Naive B cell (primary cell): ENCODE data around the gene ALOX12B. TPM values are rescaled to one million over a fixed set of nuclear protein-coding genes. Genes with fewer than 3 reads are reported as not detected.
"Not testable (repeated sequence)": the region's sequence is repeated elsewhere in the genome, so short reads cannot be mapped to it uniquely, and the experiment has no call there.

ENCODE experiments used
- ATAC-seq, 2 donors: fragments of 150-1000 bp; cut with Tn5 transposase; 2 replicates each; pipeline ENCODE4 v1.10.0; 2021; ENCODE audit warnings: low read depth in 2 of 2, mild to moderate bottlenecking in 2 of 2, moderate library complexity in 2 of 2
- DNase-seq: peaks from one replicate; pipeline ENCODE4 v3.0.0; 2022
- H3K27ac Mint-ChIP-seq, 6 donors: one replicate each; pipeline ENCODE4 v1.8.0; 2020 to 2022; ENCODE audit warnings: mild to moderate bottlenecking in 6 of 6, mixed read lengths in 6 of 6, moderate library complexity in 5 of 6, inconsistent platforms in 2 of 6
- H3K27me3 Mint-ChIP-seq, 3 donors: one replicate each; pipeline ENCODE4 v1.8.0; 2021 to 2022; ENCODE audit warnings: mixed read lengths in 3 of 3, mild to moderate bottlenecking in 1 of 3
- H3K36me3 Mint-ChIP-seq, 2 donors: one replicate each; pipeline ENCODE4 v1.8.0; 2020 to 2022; ENCODE audit warnings: mixed read lengths in 2 of 2, inconsistent platforms in 1 of 2, mild to moderate bottlenecking in 1 of 2
- H3K4me1 Mint-ChIP-seq, 3 donors: one replicate each; pipeline ENCODE4 v1.8.0; 2020 to 2022; ENCODE audit warnings: mixed read lengths in 3 of 3, inconsistent platforms in 1 of 3, mild to moderate bottlenecking in 1 of 3, moderate library complexity in 1 of 3
- H3K4me3 Mint-ChIP-seq, 8 donors: one replicate each; pipeline ENCODE4 v1.8.0; 2020 to 2022; ENCODE audit warnings: mild to moderate bottlenecking in 8 of 8, mixed read lengths in 8 of 8, moderate library complexity in 8 of 8, inconsistent platforms in 2 of 8
- H3K9me3 Mint-ChIP-seq, 7 donors: one replicate each; pipeline ENCODE4 v1.8.0; 2020 to 2022; ENCODE audit warnings: mixed read lengths in 7 of 7, mild to moderate bottlenecking in 5 of 7, inconsistent platforms in 2 of 7, moderate library complexity in 1 of 7
- polyA plus RNA-seq, 6 donors: library from polyadenylated mRNA; unstranded; fragments of 300-500 nt; fragmentation: Illumina TruSeq; gene quantifications; one replicate each; pipeline ENCODE4 v1.2.3, GENCODE V29; 2021; ENCODE audit warnings: low read depth in 6 of 6

ALOX12B gene
- polyA plus RNA-seq, 6 donors from 2014 or later = 0.45 to 2.4 (median 1.1) TPM; not detected in 2

DNA sequence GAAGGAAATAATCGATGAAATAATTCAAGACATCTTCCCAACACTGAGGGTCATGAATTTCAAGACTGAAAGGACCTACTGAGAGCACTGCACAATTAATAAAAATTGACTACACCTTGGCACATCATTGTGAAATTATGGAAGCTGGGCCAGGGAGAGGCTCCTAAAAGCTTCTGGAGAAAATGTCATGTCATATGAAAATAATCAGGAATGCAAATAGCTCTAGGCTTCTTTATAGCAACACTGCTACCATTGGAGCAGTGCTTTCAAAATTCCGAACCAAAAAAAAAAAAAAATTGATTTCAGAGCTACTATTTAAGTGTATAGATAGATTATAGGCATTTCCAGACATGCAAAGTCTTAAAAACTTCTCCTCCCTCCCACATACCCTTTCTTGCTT, 55.1 kb downstream of the ALOX12B start:
- ATAC-seq (no peak), DNase-seq (no peak)
- H3K27ac Mint-ChIP-seq = no peak overlapping the region
- H3K27me3 Mint-ChIP-seq = peaks cover 37 to 61% (median 51%) of the 10 kb centered on the region in 3 donors
- H3K4me3 Mint-ChIP-seq = no peak overlapping the region
- peaks cover 0 to under 1% (median 0%) of the 10 kb centered on the region in 3 donors for H3K4me1 Mint-ChIP-seq
- H3K9me3 Mint-ChIP-seq = peaks cover 0 to 3% (median 2%) of the 10 kb centered on the region in 7 donors
- peaks cover 0 to 4% of the 10 kb centered on the region in 2 donors for H3K36me3 Mint-ChIP-seq

DNA sequence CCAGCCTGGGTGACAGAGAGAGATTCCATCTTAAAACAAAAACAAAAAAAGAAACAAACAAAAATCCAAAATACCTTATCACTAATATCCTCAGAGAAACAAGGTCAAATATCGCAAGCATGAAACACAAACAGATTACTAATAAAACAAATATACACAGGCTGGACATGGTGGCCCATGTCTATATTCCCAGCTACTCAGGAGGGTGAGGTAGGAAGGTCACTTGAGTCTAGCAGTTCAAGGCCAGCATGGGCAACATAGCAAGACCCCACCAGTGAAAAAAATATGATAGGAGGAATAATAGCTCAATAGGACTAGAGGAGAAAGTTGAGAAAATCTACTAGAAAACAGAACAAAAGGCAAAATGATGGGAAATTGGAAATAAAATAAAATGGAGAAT, 55.6 kb downstream of the ALOX12B start:
- H3K27me3 Mint-ChIP-seq = peaks cover 37 to 61% (median 51%) of the 10 kb centered on the region in 3 donors
- no peaks in the 10 kb centered on the region for H3K4me1 Mint-ChIP-seq
- no peak overlapping the region for H3K4me3 Mint-ChIP-seq
- no peaks in the 10 kb centered on the region for H3K36me3 Mint-ChIP-seq
- ATAC-seq = no peak
- peak overlapping the region in 1 of 6 donors; percentile 26 for H3K27ac Mint-ChIP-seq
- no peak for DNase-seq
- H3K9me3 Mint-ChIP-seq = peaks cover 0 to 2% (median 0%) of the 10 kb centered on the region in 7 donors

DNA sequence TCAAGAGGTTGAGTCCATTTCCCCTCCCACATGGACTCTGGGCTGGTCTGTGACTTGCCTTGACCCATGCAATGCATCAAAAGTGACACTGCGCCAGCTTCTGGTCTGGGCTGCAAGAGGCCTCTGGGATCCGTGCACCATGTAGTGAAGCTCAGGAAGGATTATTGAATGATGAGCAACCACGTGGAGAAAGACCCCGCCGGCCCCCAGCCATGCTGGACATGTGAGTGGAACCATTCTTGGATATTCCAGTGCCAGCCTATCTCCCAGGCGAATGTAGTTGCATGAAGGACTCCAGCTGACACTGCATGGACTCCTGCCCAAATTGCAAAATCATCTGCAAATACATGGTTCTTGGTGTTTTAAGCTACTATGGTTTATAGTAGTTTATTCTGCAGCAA, 56.3 kb downstream of the ALOX12B start:
- Mint-ChIP-seq H3K4me3 (no peak overlapping the region), H3K27ac (no peak overlapping the region), H3K9me3 (peaks cover 0 to 2% (median 0%) of the 10 kb centered on the region in 7 donors), H3K4me1 (no peaks in the 10 kb centered on the region), H3K36me3 (no peaks in the 10 kb centered on the region), H3K27me3 (peaks cover 38 to 65% (median 53%) of the 10 kb centered on the region in 3 donors)
- no peak for ATAC-seq
- DNase-seq = no peak

DNA sequence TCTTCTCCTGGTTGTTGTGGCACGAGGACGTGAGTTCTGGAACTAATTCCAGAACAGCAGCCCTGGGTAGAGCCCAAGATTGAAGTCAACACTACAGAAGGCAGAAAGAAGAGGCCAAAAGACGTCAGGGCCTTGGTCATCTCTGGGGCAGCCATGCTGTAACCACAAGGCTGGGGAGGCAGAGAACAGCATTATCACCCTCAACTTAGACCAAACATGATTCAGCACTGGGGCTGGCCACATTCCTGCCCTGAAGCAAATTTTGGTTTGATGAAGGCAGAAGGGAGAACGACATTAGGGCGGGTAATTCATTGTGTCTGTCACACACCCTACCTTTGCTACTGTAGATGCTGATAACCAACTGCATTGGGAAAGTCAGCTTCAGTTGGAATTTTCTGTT, 58.4 kb downstream of the ALOX12B start:
- no peak overlapping the region for H3K4me3 Mint-ChIP-seq
- peaks cover 39 to 74% (median 60%) of the 10 kb centered on the region in 3 donors for H3K27me3 Mint-ChIP-seq
- peaks cover 0 to 2% (median 0%) of the 10 kb centered on the region in 7 donors for H3K9me3 Mint-ChIP-seq
- no peak for DNase-seq
- no peak for ATAC-seq
- no peaks in the 10 kb centered on the region for H3K4me1 Mint-ChIP-seq
- no peaks in the 10 kb centered on the region for H3K36me3 Mint-ChIP-seq
- no peak overlapping the region for H3K27ac Mint-ChIP-seq

DNA sequence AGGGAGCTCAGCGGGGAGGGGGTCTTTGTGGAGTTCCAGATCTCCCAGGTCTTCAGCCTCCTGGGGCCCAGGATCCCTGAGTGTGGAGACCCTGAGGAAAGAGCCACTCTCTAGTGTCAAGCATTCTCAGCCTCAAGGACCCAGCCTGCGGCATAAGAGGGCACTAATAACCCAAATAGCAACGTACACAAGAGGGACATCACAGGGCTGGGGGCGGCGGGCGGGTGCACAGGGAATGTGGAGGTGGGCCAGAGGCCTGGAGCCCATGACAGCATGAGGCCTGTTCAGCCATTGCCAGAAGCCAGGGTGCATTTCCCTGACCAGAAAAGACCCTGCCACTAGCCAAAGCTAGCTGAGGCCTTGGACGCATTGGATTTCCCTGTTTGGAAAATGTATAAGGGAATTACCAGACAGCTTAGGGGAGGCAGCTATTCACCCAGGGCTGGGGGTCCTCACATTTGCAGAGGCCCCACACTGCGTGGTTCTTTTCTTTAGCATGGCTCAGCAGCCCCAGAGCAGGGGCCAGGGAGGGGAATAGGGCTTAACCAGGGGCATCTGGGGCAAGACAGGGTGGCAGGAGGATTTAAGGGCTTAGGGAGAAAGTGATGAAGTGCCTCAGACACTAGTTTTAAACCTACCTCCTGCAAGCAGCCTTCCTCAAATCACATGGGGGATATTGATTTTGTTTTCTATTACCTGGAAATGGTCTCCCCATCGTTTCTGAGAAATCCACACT, 62.2 kb downstream of the ALOX12B start:
- peaks cover 0 to 2% (median 0%) of the 10 kb centered on the region in 7 donors for H3K9me3 Mint-ChIP-seq
- H3K4me1 Mint-ChIP-seq = no peaks in the 10 kb centered on the region
- H3K27ac Mint-ChIP-seq = no peak overlapping the region
- H3K27me3 Mint-ChIP-seq = peaks cover 27 to 73% (median 57%) of the 10 kb centered on the region in 3 donors
- no peak overlapping the region for H3K4me3 Mint-ChIP-seq
- ATAC-seq (no peak), DNase-seq (no peak)
- H3K36me3 Mint-ChIP-seq = no peaks in the 10 kb centered on the region

DNA sequence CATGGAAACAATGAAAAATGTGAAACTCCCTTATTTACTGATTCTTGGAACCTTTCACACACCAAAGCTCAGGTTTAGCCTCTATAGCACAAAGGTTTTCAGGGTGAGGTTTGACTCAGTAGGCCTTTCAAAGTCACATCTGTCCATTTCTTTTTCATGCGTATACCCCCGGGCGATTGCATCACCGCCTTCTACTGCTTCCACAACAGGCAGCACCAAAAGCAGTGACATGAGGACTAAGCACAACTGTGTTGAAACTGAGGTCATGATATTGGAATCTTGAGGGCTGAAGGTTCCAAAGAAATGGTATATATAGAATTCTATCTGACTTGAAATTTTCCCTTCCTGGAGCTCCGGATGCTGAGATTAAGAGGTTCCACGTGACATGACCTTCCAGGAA, 63.4 kb downstream of the ALOX12B start:
- H3K9me3 Mint-ChIP-seq, H3K4me1 Mint-ChIP-seq, DNase-seq, H3K36me3 Mint-ChIP-seq, H3K4me3 Mint-ChIP-seq, H3K27ac Mint-ChIP-seq, ATAC-seq: not testable (repeated sequence)
- peaks cover 30 to 81% (median 65%) of the 10 kb centered on the region in 3 donors for H3K27me3 Mint-ChIP-seq

Other genes starting within 250 kb of the ALOX12B start
- under 1 TPM in 1 of 6 donors, not detected in 5; 0.68 TPM for gene TMEM88, start 232.7 kb downstream of the ALOX12B start, polyA plus RNA-seq
- 100 to 1,000 TPM; 121 to 158 (median 136) TPM for gene NAA38, start 230.2 kb downstream of the ALOX12B start, polyA plus RNA-seq
- 1 to 10 TPM; 3.4 to 5.2 (median 3.7) TPM for gene CYB5D1, start 229.7 kb downstream of the ALOX12B start, polyA plus RNA-seq
- 1 to 10 TPM in 5 of 6 donors, under 1 TPM in 1; 0.06 to 8.0 (median 3.4) TPM for gene CHD3, start 198.9 kb downstream of the ALOX12B start, polyA plus RNA-seq
- 1 to 10 TPM in 5 of 6 donors, under 1 TPM in 1; 0.60 to 5.2 (median 2.9) TPM for gene RNF227, start 171.4 kb downstream of the ALOX12B start, polyA plus RNA-seq
- gene KCNAB3, start 157.9 kb downstream of the ALOX12B start, polyA plus RNA-seq = under 1 TPM in 1 of 6 donors, not detected in 5; 0.15 TPM
- 100 to 1,000 TPM; 202 to 349 (median 224) TPM for gene TRAPPC1, start 155.8 kb downstream of the ALOX12B start, polyA plus RNA-seq
- 10 to 100 TPM in 1 of 6 donors, 1 to 10 TPM in 5; 3.3 to 14.2 (median 7.6) TPM for gene CNTROB, start 155.5 kb downstream of the ALOX12B start, polyA plus RNA-seq
- not detected for gene GUCY2D, start 85.1 kb downstream of the ALOX12B start, polyA plus RNA-seq
- not detected for gene ALOX15B, start 48.7 kb downstream of the ALOX12B start, polyA plus RNA-seq
- not detected for gene ALOXE3, start 30.8 kb upstream of the ALOX12B start, polyA plus RNA-seq
- not detected for gene HES7, start 36.4 kb upstream of the ALOX12B start, polyA plus RNA-seq
- 10 to 100 TPM in 5 of 6 donors, 1 to 10 TPM in 1; 4.5 to 20.9 (median 13.5) TPM for gene PER1, start 64.7 kb upstream of the ALOX12B start, polyA plus RNA-seq
- 10 to 100 TPM; 37.8 to 89.1 (median 65.9) TPM for gene VAMP2, start 75.2 kb upstream of the ALOX12B start, polyA plus RNA-seq
- gene TMEM107, start 88.7 kb upstream of the ALOX12B start, polyA plus RNA-seq = 10 to 100 TPM; 29.9 to 42.3 (median 34.7) TPM
- gene BORCS6, start 102.5 kb upstream of the ALOX12B start, polyA plus RNA-seq = 10 to 100 TPM; 14.8 to 24.2 (median 20.4) TPM
- not detected for gene AURKB, start 122.9 kb upstream of the ALOX12B start, polyA plus RNA-seq
- 10 to 100 TPM; 13.5 to 34.9 (median 22.3) TPM for gene CTC1, start 160.3 kb upstream of the ALOX12B start, polyA plus RNA-seq
- 10 to 100 TPM; 11.6 to 29.8 (median 17.9) TPM for gene PFAS, start 161.6 kb upstream of the ALOX12B start, polyA plus RNA-seq
- gene RANGRF, start 201.0 kb upstream of the ALOX12B start, polyA plus RNA-seq = 100 to 1,000 TPM in 1 of 6 donors, 10 to 100 TPM in 5; 65.8 to 110 (median 79.7) TPM
- 1 to 10 TPM; 1.5 to 4.6 (median 2.1) TPM for gene SLC25A35, start 207.7 kb upstream of the ALOX12B start, polyA plus RNA-seq
- not detected for gene ARHGEF15, start 222.5 kb upstream of the ALOX12B start, polyA plus RNA-seq